NCI-H774 (cell line): ENCODE measurements around the gene KLRC4.
"Not testable (repeated sequence)": the region's sequence is repeated elsewhere in the genome, so short reads cannot be mapped to it uniquely, and the experiment has no call there.

Source experiments
- DNase-seq: peaks from one replicate; lab custom pipeline; 2025; lab: John Stamatoyannopoulos, UW

KLRC4 gene

GRCh38 chr12:10368206-10369171 lies 41.1 kb downstream of the KLRC4 start:
- DNase-seq, result no peak

- not testable (repeated sequence) for DNase-seq
Measured at GRCh38 chr12:10367714-10368113, 41.8 kb downstream of the KLRC4 start.

- peak; percentile 20 for DNase-seq
Measured at GRCh38 chr12:10366875-10367274, 42.7 kb downstream of the KLRC4 start.

- DNase-seq, result peak; percentile 42
Measured at GRCh38 chr12:10365696-10366405, 43.7 kb downstream of the KLRC4 start.

GRCh38 chr12:10364815-10365622 lies 44.5 kb downstream of the KLRC4 start:
- DNase-seq, result peak; percentile 87

- peak; percentile 67 for DNase-seq
Measured at GRCh38 chr12:10363914-10364814, 45.4 kb downstream of the KLRC4 start.

GRCh38 chr12:10363658-10363913 lies 46.0 kb downstream of the KLRC4 start:
- DNase-seq, result peak; percentile 43

- DNase-seq, result no peak
Measured at GRCh38 chr12:10362828-10363657, 46.5 kb downstream of the KLRC4 start.

- peak; percentile 24 for DNase-seq
Measured at GRCh38 chr12:10362325-10362724, 47.2 kb downstream of the KLRC4 start.

- no peak for DNase-seq
Measured at GRCh38 chr12:10361622-10362021, 47.9 kb downstream of the KLRC4 start.

- peak; percentile 76 for DNase-seq
Measured at GRCh38 chr12:10361084-10361483, 48.5 kb downstream of the KLRC4 start.

GRCh38 chr12:10358969-10359368 lies 50.6 kb downstream of the KLRC4 start:
- DNase-seq, result no peak

GRCh38 chr12:10358131-10358530 lies 51.4 kb downstream of the KLRC4 start:
- no peak for DNase-seq
